K562 (cell line): ENCODE measurements around the gene TMEM273. TPM values are rescaled to one million over a fixed set of nuclear protein-coding genes. Genes with fewer than 3 reads are reported as not detected.
A peak's percentile ranks its signal among the peaks of the same experiment; 100 is the strongest.

Experiments used
- C11orf30 ChIP-seq: fragments of 450-650 bp; IDR thresholded peaks from 2 replicates; pipeline ENCODE4 v1.6.1; 2016; ENCODE audit warnings: low read depth, mild to moderate bottlenecking
- DMBX1 ChIP-seq: fragments of 250-450 bp; sonication (Bioruptor Pico); IDR thresholded peaks from 2 replicates; pipeline ENCODE4 v1.8.0; 2022; ENCODE audit warnings: inconsistent platforms, mild to moderate bottlenecking, moderate library complexity, borderline replicate concordance
- ESRRA ChIP-seq: fragments of 450-650 bp; IDR thresholded peaks from 2 replicates; pipeline ENCODE4 v1.6.1; 2014; ENCODE audit warnings: low read depth, mild to moderate bottlenecking, moderate library complexity, borderline replicate concordance
- KLF10 ChIP-seq: fragments of 250-450 bp; sonication (Bioruptor Pico); IDR thresholded peaks from 2 replicates; pipeline ENCODE4 v1.6.1; 2021; ENCODE audit warnings: matching md5 sums
- MEF2A ChIP-seq: IDR thresholded peaks from 2 replicates; pipeline ENCODE4 v1.6.1; 2011; ENCODE audit warnings: low read depth, mild to moderate bottlenecking, low read length, moderate library complexity; ENCODE audit not compliant: control insufficient read depth
- MYNN ChIP-seq, 2 experiments: sonication (generic); formaldehyde crosslinking in 1 of 2; IDR thresholded peaks; 2 replicates each; pipeline versions ENCODE4 v1.5.0 to v1.6.1; 2016 to 2020; ENCODE audit warnings: antibody characterized with exemption in 1 of 2, missing genetic modification reagents in 1 of 2
- POLR2AphosphoS2 ChIP-seq: IDR thresholded peaks from 2 replicates; pipeline ENCODE4 v1.6.1; 2012; ENCODE audit warnings: low read length, improper control_type of control experiment
- TEAD1 ChIP-seq, 2 experiments: fragments of 450-650 bp in 1 of 2; sonication (generic) in 1 of 2; formaldehyde crosslinking; IDR thresholded peaks; 2 replicates each; pipeline versions ENCODE4 v1.4.0 to v1.8.0; 2020 to 2022; ENCODE audit warnings: mild to moderate bottlenecking in 2 of 2, missing genetic modification reagents in 1 of 2
- ZNF239 ChIP-seq: fragments of 250-450 bp; sonication (Bioruptor Pico); IDR thresholded peaks from 2 replicates; pipeline ENCODE4 v1.4.0; 2020; ENCODE audit warnings: mild to moderate bottlenecking
- polyA plus RNA-seq, 8 experiments: library from polyadenylated mRNA; depleted of rRNA in 4 of 8; stranded (reverse) in 5 of 8; unstranded in 3 of 8; fragments of >200 nt; fragmentation: Nextera tagmentation in 2 of 8; fragmentation: Illumina TruSeq in 1 of 8; extraction: Ambion mirVana in 2 of 8; extraction: Trizol in 1 of 8; gene quantifications; 2 replicates each; pipeline versions ENCODE4 v1.2.1 to v1.2.3, GENCODE V29; 2011 to 2014; ENCODE audit warnings: inconsistent platforms in 1 of 8, missing spikeins in 1 of 8
- total RNA-seq, 7 experiments: library from RNA; depleted of rRNA in 6 of 7; stranded (reverse); fragments of >200 nt in 6 of 7; fragmentation: Illumina TruSeq in 2 of 7; extraction: Trizol in 2 of 7; gene quantifications; 2 replicates each; pipeline versions ENCODE4 v1.2.1 to v1.2.3, GENCODE V29; 2011 to 2021; ENCODE audit warnings: low replicate concordance in 1 of 7
- TF ChIP-seq, protein P1 (sequence below): conservative IDR thresholded peaks from 2 replicates; pipeline ENCODE4 v1.6.1; 2011; ENCODE audit warnings: low read depth, mild to moderate bottlenecking, low read length; ENCODE audit not compliant: control insufficient read depth
- TF ChIP-seq, protein P2 (sequence below): IDR thresholded peaks from 3 replicates; pipeline ENCODE4 v1.6.1; 2011; ENCODE audit warnings: borderline replicate concordance, mild to moderate bottlenecking; ENCODE audit not compliant: insufficient read length, insufficient read depth
- TF ChIP-seq, protein P3 (sequence below): IDR thresholded peaks from 2 replicates; pipeline ENCODE4 v1.6.1; 2014; ENCODE audit warnings: antibody characterized with exemption
- TF ChIP-seq, protein P4 (sequence below): fragments of 450-650 bp; formaldehyde crosslinking; IDR thresholded peaks from 2 replicates; pipeline ENCODE4 v1.4.0; 2022; ENCODE audit warnings: mild to moderate bottlenecking, moderate library complexity
- TF ChIP-seq, protein P5 (sequence below), 2 experiments: fragments of 450-650 bp; conservative IDR thresholded peaks; 2 replicates each; pipeline ENCODE4 v1.6.1; 2017; ENCODE audit warnings: mild to moderate bottlenecking in 2 of 2, moderate library complexity in 2 of 2
- TF ChIP-seq, protein P6 (sequence below): sonication (generic); formaldehyde crosslinking; IDR thresholded peaks from 2 replicates; pipeline ENCODE4 v1.8.1; 2022; ENCODE audit warnings: missing genetic modification reagents
- TF ChIP-seq, protein P7 (sequence below): fragments of 150-350 bp; conservative IDR thresholded peaks from 2 replicates; pipeline ENCODE4 v1.6.1; 2014; ENCODE audit warnings: low read length

Gene TMEM273
- total and polyA plus RNA-seq, 9 of the 15 experiments (the other 6 are each of a cell fraction or from before 2014, with no cell fraction given), result 39.2 to 131 (median 95.6) TPM

DNA sequence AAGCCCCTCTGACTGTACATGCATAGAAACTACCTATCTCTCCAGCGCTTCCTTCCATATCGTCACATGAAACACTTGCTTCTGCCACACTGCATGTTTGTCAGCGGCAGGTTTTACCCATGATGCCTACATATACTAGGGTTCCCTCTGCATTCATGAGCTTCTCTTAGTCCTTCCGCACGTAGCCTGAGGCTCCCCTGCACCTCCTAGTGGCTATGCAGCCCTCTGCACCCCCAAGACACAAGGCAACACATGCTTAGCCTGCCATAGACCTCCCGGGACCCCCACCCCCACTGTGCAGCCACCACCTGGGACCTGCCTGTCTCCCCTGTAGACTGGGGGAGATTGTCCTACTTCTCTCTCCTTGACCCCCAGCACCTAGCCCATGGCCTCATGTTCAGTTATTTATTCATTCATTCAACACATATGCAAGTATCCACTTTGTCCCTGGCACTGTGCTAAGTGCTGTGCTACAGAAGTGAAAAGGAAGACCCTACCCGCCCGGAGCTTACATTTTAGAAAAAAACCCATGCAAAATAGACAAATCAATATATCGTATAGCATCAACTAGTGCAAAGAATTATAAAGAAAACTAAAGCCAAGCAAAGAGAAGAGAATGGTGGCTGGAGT lies 23.5 kb downstream of the TMEM273 start (continued):
- TF ChIP-seq, protein P1, sequence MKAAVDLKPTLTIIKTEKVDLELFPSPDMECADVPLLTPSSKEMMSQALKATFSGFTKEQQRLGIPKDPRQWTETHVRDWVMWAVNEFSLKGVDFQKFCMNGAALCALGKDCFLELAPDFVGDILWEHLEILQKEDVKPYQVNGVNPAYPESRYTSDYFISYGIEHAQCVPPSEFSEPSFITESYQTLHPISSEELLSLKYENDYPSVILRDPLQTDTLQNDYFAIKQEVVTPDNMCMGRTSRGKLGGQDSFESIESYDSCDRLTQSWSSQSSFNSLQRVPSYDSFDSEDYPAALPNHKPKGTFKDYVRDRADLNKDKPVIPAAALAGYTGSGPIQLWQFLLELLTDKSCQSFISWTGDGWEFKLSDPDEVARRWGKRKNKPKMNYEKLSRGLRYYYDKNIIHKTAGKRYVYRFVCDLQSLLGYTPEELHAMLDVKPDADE, result no peak
- TF ChIP-seq ZNF239 (CRISPR knock-in tag), result no peak
- TF ChIP-seq C11orf30, result no peak
- no peak for TF ChIP-seq KLF10 (CRISPR knock-in tag)
- TF ChIP-seq, protein P2, sequence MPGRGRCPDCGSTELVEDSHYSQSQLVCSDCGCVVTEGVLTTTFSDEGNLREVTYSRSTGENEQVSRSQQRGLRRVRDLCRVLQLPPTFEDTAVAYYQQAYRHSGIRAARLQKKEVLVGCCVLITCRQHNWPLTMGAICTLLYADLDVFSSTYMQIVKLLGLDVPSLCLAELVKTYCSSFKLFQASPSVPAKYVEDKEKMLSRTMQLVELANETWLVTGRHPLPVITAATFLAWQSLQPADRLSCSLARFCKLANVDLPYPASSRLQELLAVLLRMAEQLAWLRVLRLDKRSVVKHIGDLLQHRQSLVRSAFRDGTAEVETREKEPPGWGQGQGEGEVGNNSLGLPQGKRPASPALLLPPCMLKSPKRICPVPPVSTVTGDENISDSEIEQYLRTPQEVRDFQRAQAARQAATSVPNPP, result no peak
- no peak for TF ChIP-seq MYNN (IDR thresholded peaks at IDR 0.05)
- no peak for TF ChIP-seq MYNN (CRISPR knock-in tag; IDR thresholded peaks at IDR 0.05)
- TF ChIP-seq DMBX1 (CRISPR knock-in tag), result 0 out of 2 replicates have a peak, but pooled peaks have one; percentile 59
- TF ChIP-seq, protein P3, sequence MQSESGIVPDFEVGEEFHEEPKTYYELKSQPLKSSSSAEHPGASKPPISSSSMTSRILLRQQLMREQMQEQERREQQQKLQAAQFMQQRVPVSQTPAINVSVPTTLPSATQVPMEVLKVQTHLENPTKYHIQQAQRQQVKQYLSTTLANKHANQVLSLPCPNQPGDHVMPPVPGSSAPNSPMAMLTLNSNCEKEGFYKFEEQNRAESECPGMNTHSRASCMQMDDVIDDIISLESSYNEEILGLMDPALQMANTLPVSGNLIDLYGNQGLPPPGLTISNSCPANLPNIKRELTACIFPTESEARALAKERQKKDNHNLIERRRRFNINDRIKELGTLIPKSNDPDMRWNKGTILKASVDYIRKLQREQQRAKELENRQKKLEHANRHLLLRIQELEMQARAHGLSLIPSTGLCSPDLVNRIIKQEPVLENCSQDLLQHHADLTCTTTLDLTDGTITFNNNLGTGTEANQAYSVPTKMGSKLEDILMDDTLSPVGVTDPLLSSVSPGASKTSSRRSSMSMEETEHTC, result no peak
- no peak for TF ChIP-seq POLR2AphosphoS2
- TF ChIP-seq, protein P4, sequence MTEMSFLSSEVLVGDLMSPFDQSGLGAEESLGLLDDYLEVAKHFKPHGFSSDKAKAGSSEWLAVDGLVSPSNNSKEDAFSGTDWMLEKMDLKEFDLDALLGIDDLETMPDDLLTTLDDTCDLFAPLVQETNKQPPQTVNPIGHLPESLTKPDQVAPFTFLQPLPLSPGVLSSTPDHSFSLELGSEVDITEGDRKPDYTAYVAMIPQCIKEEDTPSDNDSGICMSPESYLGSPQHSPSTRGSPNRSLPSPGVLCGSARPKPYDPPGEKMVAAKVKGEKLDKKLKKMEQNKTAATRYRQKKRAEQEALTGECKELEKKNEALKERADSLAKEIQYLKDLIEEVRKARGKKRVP (CRISPR knock-in tag), result no peak
- peak; percentile 55; the same call in 1 of the 2 replicates for TF ChIP-seq ESRRA
- TF ChIP-seq MEF2A, result no peak
- TF ChIP-seq, protein P5, sequence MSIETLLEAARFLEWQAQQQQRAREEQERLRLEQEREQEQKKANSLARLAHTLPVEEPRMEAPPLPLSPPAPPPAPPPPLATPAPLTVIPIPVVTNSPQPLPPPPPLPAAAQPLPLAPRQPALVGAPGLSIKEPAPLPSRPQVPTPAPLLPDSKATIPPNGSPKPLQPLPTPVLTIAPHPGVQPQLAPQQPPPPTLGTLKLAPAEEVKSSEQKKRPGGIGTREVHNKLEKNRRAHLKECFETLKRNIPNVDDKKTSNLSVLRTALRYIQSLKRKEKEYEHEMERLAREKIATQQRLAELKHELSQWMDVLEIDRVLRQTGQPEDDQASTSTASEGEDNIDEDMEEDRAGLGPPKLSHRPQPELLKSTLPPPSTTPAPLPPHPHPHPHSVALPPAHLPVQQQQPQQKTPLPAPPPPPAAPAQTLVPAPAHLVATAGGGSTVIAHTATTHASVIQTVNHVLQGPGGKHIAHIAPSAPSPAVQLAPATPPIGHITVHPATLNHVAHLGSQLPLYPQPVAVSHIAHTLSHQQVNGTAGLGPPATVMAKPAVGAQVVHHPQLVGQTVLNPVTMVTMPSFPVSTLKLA (conservative IDR thresholded peaks at IDR 0.05), result peak in 1 of 2 experiments; percentile 35; a peak in 1 of 4 replicates
- no peak for TF ChIP-seq TEAD1 (CRISPR knock-in tag; IDR thresholded peaks at IDR 0.05)
- TF ChIP-seq, protein P6, sequence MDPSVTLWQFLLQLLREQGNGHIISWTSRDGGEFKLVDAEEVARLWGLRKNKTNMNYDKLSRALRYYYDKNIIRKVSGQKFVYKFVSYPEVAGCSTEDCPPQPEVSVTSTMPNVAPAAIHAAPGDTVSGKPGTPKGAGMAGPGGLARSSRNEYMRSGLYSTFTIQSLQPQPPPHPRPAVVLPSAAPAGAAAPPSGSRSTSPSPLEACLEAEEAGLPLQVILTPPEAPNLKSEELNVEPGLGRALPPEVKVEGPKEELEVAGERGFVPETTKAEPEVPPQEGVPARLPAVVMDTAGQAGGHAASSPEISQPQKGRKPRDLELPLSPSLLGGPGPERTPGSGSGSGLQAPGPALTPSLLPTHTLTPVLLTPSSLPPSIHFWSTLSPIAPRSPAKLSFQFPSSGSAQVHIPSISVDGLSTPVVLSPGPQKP (CRISPR knock-in tag), result no peak
- TF ChIP-seq, protein P7, sequence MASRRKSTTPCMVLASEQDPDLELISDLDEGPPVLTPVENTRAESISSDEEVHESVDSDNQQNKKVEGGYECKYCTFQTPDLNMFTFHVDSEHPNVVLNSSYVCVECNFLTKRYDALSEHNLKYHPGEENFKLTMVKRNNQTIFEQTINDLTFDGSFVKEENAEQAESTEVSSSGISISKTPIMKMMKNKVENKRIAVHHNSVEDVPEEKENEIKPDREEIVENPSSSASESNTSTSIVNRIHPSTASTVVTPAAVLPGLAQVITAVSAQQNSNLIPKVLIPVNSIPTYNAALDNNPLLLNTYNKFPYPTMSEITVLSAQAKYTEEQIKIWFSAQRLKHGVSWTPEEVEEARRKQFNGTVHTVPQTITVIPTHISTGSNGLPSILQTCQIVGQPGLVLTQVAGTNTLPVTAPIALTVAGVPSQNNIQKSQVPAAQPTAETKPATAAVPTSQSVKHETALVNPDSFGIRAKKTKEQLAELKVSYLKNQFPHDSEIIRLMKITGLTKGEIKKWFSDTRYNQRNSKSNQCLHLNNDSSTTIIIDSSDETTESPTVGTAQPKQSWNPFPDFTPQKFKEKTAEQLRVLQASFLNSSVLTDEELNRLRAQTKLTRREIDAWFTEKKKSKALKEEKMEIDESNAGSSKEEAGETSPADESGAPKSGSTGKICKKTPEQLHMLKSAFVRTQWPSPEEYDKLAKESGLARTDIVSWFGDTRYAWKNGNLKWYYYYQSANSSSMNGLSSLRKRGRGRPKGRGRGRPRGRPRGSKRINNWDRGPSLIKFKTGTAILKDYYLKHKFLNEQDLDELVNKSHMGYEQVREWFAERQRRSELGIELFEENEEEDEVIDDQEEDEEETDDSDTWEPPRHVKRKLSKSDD, result no peak
